Activated CD4-positive, alpha-beta T cell treated with anti-CD3 and anti-CD28 coated beads for 36 hours (primary cell): ENCODE measurements around the gene CUTA. TPM values are rescaled to one million over a fixed set of nuclear protein-coding genes. Genes with fewer than 3 reads are reported as not detected.
"Not testable (repeated sequence)": the region's sequence is repeated elsewhere in the genome, so short reads cannot be mapped to it uniquely, and the experiment has no call there.

Experiments used
- ATAC-seq: fragments of 200-7000 bp; cut with Tn5 transposase; one replicate; pipeline ENCODE4 v1.10.0; 2021; ENCODE audit warnings: mild to moderate bottlenecking, moderate library complexity
- CTCF ChIA-PET: fragments of 350-600 bp; sonication (Branson Sonifier 250); formaldehyde crosslinking; loops from one replicate; lab custom pipeline; 2021; ENCODE audit warnings: antibody characterized with exemption; lab: Charles Lee
- POLR2A ChIA-PET: fragments of 350-600 bp; sonication (Branson Sonifier 250); formaldehyde crosslinking; loops from one replicate; lab custom pipeline; 2021; ENCODE audit warnings: antibody characterized with exemption, inconsistent platforms; lab: Charles Lee
- DNase-seq: peaks from one replicate; pipeline ENCODE4 v3.0.0-alpha.2; 2020
- H3K27ac Mint-ChIP-seq: one replicate; pipeline ENCODE4 v1.8.0; 2021; ENCODE audit warnings: mixed read lengths
- H3K27me3 Mint-ChIP-seq: one replicate; pipeline ENCODE4 v1.8.0; 2021; ENCODE audit warnings: mixed read lengths
- H3K36me3 Mint-ChIP-seq: one replicate; pipeline ENCODE4 v1.8.0; 2021; ENCODE audit warnings: low read depth, mixed read lengths
- H3K4me1 Mint-ChIP-seq: one replicate; pipeline ENCODE4 v1.8.0; 2021; ENCODE audit warnings: mixed read lengths
- H3K4me3 Mint-ChIP-seq: one replicate; pipeline ENCODE4 v1.8.0; 2021; ENCODE audit warnings: mild to moderate bottlenecking, moderate library complexity, mixed read lengths
- H3K9me3 Mint-ChIP-seq: one replicate; pipeline ENCODE4 v1.8.0; 2021; ENCODE audit warnings: low read depth, mixed read lengths
- intact Hi-C, 2 experiments: fragments of 100-400 bp; cut with DNase I in 1 of 2; cut with micrococcal nuclease in 1 of 2; formaldehyde crosslinking; loops; one replicate each; pipeline versions ENCODE4 v1.14.2 to v1.15.1; 2022 to 2024; cut with DNase I, micrococcal nuclease
- total RNA-seq, 2 experiments: library from RNA; stranded (reverse); gene quantifications; one replicate each; pipeline ENCODE4 v1.2.3, GENCODE V29; 2021

CUTA gene
- total RNA-seq, 2 experiments from 2014 or later: 154 to 188 TPM

DNA sequence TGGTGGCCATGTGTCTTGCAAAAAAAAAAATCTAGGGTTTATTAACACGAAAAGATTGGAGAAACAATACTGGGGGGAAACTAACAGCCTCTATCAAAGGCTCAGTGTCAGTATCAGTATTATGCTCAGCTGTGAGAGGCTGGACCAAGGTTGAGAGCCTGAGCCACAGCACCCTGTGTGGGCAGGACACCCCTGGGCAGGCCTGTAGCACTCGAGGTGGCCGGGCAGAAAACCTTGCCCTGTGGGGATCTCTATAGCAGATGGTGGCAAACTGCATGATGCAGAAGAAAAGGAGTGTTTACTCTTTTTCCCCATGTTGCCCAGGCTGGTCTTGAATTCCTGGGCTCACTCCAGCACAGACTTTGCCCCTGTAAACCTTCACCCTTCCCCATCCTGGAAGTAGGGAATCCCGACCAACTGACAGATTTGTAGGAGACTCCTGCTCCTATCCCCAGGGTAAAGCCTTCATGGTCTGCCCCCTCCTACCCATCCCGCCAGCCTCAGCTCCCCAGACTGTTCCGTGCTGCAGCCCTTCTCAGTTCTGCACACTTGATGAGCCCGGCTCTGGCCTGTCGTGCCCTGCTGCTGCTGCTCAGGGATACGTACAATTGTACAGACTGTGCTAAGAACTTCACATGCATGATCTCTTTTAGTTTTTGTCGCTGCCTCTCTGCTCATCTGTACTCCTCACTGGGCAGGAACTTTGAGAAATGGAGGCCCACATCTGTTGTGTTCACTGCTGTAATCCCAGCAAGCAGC lies 34.3 kb downstream of the CUTA start:
- POLR2A ChIA-PET: interaction anchor here (0.6 kb wide), 1 partner anchor 101 kb away, joined by 9 read pairs; no protein-coding TSS in a partner anchor
- H3K9me3 Mint-ChIP-seq: no peaks in the 10 kb centered on the region
- CTCF ChIA-PET: interaction anchor here (0.7 kb wide), 1 partner anchor 96 kb away, joined by 4 read pairs; no protein-coding TSS in a partner anchor

DNA sequence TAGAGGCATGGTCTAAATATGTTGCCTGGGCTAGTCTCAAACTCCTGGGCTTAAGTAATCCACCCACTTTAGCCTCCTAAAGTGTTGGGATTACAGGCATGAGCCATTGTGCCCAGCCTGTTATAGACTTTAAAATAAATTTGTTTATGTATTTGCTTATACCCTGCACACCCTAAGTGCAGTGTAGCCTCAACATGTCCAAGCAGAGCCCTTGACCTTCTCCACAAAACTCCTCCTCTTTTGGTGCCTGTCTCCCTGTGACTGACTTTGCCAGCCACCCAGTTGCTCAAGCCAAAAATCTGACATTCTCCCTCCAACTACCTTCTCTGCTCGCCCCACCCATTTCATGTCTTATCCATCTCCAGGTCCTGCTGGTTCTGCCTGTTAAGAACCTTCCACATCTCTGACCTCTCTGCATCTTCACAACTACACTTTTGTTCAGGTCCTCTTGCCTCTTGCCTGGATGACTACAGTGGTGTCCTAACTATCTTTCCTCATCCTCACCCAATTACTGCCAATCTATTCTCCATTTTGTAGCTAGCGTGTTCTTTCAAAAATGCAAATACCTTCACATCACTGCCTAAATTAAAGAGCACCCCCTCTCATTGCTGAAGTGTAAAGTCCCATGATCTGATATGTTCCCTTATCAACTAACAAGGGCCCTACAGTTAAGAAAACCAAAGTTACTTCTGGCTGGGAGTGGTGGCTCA lies 37.5 kb downstream of the CUTA start:
- no peaks in the 10 kb centered on the region for H3K9me3 Mint-ChIP-seq
- no peak for ATAC-seq
- intact Hi-C loops: no loop called here
- H3K36me3 Mint-ChIP-seq: no peaks in the 10 kb centered on the region
- POLR2A ChIA-PET: no interaction called here
- no peak overlapping the region for H3K27ac Mint-ChIP-seq
- CTCF ChIA-PET: interaction anchor here (1.0 kb wide), 1 partner anchor 29 kb away, joined by 3 read pairs; no protein-coding TSS in a partner anchor
- no peaks in the 10 kb centered on the region for H3K4me1 Mint-ChIP-seq
- no peak for DNase-seq
- H3K4me3 Mint-ChIP-seq: no peak overlapping the region
- no peaks in the 10 kb centered on the region for H3K27me3 Mint-ChIP-seq

More for the DNA sequence above, 34.3 kb downstream of the CUTA start:
- H3K4me1 Mint-ChIP-seq: no peaks in the 10 kb centered on the region
- no peaks in the 10 kb centered on the region for H3K36me3 Mint-ChIP-seq
- H3K27me3 Mint-ChIP-seq: no peaks in the 10 kb centered on the region
- intact Hi-C loops: no loop called here
- H3K27ac Mint-ChIP-seq: no peak overlapping the region
- no peak overlapping the region for H3K4me3 Mint-ChIP-seq
- ATAC-seq (no peak), DNase-seq (no peak)

DNA sequence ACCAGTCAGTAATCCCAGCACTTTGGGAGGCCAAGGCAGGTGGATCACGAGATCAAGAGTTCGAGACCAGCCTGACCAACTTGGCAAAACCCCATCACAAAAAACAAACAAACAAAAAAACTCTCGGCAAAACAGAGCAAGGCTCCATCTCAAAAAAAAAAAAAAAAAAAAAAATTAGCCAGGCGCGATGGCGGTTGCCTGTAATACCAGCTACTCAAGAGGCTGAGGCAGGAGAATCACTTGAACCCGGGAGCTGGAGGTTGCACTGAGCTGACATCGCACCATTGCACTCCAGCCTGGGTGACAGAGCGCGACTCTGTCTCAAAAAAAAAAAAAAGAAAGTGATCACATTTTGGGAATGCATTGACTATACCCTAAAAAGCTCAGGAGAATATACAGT lies 38.7 kb downstream of the CUTA start:
- CTCF ChIA-PET: interaction anchor here (0.7 kb wide), 1 partner anchor 392 kb away, joined by 4 read pairs; no protein-coding TSS in a partner anchor
- H3K9me3 Mint-ChIP-seq, H3K27ac Mint-ChIP-seq, intact Hi-C loops, H3K4me1 Mint-ChIP-seq, H3K27me3 Mint-ChIP-seq, DNase-seq, H3K4me3 Mint-ChIP-seq, H3K36me3 Mint-ChIP-seq, POLR2A ChIA-PET, ATAC-seq: not testable (repeated sequence)

DNA sequence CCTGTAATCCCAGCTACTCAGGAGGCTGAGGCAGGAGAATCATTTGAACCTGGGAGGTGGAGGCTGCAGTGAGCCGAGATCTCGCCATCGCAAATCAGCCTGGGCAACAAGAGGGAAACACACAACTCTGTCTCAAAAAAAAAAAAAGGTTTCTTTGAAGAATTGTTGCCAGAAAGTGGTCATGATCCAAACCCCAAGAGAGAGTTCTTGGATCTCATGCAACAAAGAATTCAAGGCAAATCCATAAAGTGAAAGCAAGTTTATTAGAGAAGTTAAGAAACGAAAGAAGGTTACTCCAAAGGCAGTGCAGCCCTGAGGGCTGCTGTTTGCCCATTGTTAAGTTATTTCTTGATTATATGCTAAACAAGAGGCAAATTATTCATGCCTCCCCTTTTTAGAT lies 40.7 kb downstream of the CUTA start:
- ChIA-PET POLR2A (no interaction called here), CTCF (interaction anchor here (0.9 kb wide), 1 partner anchor 33 kb away, joined by 4 read pairs; no protein-coding TSS in a partner anchor)
- no peak for DNase-seq
- H3K27me3 Mint-ChIP-seq: no peaks in the 10 kb centered on the region
- peaks cover 5% of the 10 kb centered on the region for H3K4me1 Mint-ChIP-seq
- intact Hi-C loops: no loop called here
- H3K36me3 Mint-ChIP-seq: no peaks in the 10 kb centered on the region
- no peak overlapping the region for H3K27ac Mint-ChIP-seq
- no peak overlapping the region for H3K4me3 Mint-ChIP-seq
- H3K9me3 Mint-ChIP-seq: no peaks in the 10 kb centered on the region
- no peak for ATAC-seq

DNA sequence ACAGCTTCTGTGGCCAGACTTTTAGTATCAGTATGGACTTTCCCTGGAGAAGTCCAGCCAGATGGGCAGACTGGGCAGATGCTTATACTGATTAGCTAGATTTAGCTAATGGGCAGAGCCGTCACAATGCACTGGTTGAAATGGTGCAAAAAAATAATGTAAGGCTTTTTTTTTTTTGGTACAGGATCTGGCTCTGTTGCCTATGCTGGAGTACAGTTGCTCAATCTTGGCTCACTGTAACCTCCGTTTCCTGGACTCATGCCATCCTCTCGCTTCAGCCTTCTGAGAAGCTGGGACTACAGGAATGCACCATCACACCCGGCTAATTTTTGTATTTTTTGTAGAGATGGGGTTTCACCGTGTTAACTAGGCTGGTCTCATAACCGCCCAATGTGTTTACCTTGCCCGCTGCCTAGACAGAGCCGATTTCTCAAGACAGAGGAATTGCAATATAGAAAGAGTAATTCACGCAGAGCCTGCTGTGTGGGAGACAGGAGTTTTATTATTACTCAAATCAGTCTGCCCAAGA lies 42.7 kb downstream of the CUTA start:
- no peak overlapping the region for H3K27ac Mint-ChIP-seq
- CTCF ChIA-PET: interaction anchor here (0.7 to 1.0 kb wide), 4 partner anchors 16 to 529 kb away, joined by 3 read pairs; partner anchors contain the start of gene B3GALT4

DNA sequence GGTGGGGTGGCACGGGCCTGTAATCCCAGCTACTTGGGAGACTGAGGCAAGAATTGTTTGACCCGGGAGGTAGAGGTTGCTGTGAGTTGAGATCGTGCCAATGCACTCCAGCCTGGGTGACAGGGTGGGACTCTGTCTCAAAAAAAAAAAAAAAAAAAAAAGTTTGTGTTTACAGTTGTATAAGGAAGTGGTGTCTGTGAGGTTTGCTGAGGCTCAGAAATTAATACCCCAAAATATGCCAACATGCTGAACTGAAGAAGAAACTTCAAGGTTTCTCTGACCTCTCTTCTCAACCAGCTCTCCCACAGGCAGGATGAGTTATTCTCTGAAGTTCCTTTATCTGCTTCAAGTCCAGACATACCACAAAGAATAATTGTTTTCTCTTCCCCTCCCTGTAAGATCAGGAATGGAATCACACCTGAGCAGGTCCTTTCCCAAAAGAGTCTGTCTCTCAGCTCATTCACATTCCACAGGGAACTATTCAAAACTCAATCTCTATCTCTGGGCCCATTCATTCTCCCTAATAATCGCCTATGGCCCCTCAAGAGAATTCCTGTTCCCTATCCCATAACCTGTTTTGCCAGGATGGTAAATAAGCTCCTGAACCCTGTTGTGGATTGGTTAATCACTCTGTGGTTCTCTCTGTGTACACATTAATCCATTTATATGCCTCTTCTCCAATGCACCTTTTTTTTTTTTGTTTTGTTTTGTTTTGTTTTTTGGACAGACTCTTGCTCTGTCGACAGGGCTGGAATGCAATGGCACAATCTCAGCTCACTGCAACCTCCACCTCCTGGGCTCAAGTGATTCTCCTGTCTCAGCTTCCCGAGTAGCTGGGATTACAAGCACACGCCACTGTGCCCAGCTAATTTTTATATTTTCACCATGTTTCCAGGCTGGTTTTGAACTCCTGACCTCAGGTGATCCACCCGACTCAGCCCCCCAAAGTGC lies 43.7 kb downstream of the CUTA start:
- CTCF ChIA-PET: interaction anchor here (0.7 to 1.0 kb wide), 3 partner anchors 17 to 223 kb away, joined by 3 read pairs; no protein-coding TSS in a partner anchor
- Mint-ChIP-seq H3K4me1 (peaks cover 5% of the 10 kb centered on the region), H3K4me3 (no peak overlapping the region), H3K27ac (no peak overlapping the region), H3K36me3 (no peaks in the 10 kb centered on the region), H3K9me3 (no peaks in the 10 kb centered on the region), H3K27me3 (no peaks in the 10 kb centered on the region)
- POLR2A ChIA-PET: no interaction called here
- DNase-seq (no peak), ATAC-seq (no peak)
- intact Hi-C loops: no loop called here

More for the DNA sequence above, 42.7 kb downstream of the CUTA start:
- Mint-ChIP-seq H3K4me1 (peaks cover 5% of the 10 kb centered on the region), H3K9me3 (no peaks in the 10 kb centered on the region), H3K4me3 (no peak overlapping the region), H3K36me3 (no peaks in the 10 kb centered on the region), H3K27me3 (no peaks in the 10 kb centered on the region)
- no peak for ATAC-seq
- intact Hi-C loops: no loop called here
- POLR2A ChIA-PET: interaction anchor here (0.6 kb wide), 1 partner anchor 1516 kb away, joined by 3 read pairs; no protein-coding TSS in a partner anchor
- DNase-seq: no peak

DNA sequence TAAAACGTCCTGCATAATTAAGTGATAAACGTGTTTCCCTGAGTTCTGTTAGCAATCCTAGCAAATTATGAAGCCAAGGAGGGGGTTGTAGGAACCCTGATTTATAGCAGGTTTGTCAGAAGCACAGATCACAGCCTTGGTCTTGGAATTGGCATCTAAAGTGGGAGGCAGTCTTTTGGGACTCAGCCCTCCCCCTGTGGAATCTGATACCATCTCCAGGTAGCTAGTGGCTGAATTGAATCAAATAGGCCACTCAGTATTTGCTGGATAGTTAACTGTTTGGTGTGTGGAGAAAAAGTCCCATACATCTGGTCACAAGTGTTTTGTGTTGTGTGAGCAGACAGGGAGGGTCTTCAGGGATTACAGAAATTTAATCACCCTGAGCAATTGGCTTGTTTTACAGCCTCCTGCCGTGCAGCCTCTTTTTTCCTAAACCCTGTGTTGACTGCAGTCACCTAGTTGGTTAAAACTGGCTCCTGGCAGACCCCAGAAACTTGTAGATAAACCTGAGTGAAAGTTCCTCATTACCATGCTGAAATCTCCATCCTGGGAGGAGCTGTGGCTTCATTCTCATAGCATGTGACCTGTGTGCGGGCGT lies 45.3 kb downstream of the CUTA start:
- no peaks in the 10 kb centered on the region for H3K9me3 Mint-ChIP-seq
- H3K4me3 Mint-ChIP-seq: no peak overlapping the region
- no peaks in the 10 kb centered on the region for H3K27me3 Mint-ChIP-seq
- intact Hi-C loops: no loop called here
- H3K36me3 Mint-ChIP-seq: no peaks in the 10 kb centered on the region
- ATAC-seq (no peak), DNase-seq (no peak)
- CTCF ChIA-PET: interaction anchor here (0.6 kb wide), 1 partner anchor 72 kb away, joined by 3 read pairs; no protein-coding TSS in a partner anchor
- no peak overlapping the region for H3K27ac Mint-ChIP-seq
- POLR2A ChIA-PET: no interaction called here
- peaks cover 5% of the 10 kb centered on the region for H3K4me1 Mint-ChIP-seq

DNA sequence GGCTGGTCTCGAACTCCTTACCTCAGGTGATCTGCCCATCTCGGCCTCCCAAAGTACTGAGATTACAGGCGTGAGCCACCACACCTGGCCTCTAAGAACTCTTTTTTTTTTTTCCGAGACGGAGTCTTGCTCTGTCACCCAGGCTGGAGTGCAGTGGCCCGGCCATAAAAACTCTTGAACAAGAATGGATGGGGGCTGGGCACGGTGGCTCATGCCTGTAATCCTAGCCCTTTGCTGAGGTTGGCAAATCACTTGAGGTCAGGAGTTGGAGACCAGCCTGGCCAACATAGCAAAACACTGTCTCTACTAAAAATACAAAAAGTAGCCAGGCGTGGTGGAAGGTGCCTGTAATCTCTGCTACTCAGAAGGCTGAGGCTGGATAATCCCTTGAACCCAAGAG lies 46.0 kb downstream of the CUTA start:
- CTCF ChIA-PET, ATAC-seq, DNase-seq, H3K27me3 Mint-ChIP-seq, H3K4me1 Mint-ChIP-seq, H3K27ac Mint-ChIP-seq, H3K36me3 Mint-ChIP-seq, H3K9me3 Mint-ChIP-seq, H3K4me3 Mint-ChIP-seq, intact Hi-C loops, POLR2A ChIA-PET: not testable (repeated sequence)

DNA sequence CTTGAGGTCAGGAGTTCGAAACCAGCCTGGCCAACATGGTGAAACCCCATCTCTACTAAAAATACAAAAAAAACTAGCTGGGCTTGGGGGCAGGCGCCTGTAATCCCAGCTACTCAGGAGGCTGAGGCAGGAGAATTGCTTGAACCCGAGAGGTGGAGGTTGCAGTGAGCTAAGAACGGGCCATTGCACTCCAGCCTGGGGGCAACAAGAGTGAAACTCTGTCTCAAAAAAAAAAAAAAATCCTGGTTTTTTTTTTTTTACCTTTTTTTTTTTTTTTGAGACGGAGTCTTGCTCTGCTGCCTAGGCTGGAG lies 50.2 kb downstream of the CUTA start:
- H3K27ac Mint-ChIP-seq, H3K4me1 Mint-ChIP-seq, POLR2A ChIA-PET, H3K4me3 Mint-ChIP-seq, intact Hi-C loops, ATAC-seq, H3K36me3 Mint-ChIP-seq, DNase-seq, H3K9me3 Mint-ChIP-seq, H3K27me3 Mint-ChIP-seq: not testable (repeated sequence)
- CTCF ChIA-PET: interaction anchor here (0.7 kb wide), 1 partner anchor 43 kb away, joined by 3 read pairs; no protein-coding TSS in a partner anchor

DNA sequence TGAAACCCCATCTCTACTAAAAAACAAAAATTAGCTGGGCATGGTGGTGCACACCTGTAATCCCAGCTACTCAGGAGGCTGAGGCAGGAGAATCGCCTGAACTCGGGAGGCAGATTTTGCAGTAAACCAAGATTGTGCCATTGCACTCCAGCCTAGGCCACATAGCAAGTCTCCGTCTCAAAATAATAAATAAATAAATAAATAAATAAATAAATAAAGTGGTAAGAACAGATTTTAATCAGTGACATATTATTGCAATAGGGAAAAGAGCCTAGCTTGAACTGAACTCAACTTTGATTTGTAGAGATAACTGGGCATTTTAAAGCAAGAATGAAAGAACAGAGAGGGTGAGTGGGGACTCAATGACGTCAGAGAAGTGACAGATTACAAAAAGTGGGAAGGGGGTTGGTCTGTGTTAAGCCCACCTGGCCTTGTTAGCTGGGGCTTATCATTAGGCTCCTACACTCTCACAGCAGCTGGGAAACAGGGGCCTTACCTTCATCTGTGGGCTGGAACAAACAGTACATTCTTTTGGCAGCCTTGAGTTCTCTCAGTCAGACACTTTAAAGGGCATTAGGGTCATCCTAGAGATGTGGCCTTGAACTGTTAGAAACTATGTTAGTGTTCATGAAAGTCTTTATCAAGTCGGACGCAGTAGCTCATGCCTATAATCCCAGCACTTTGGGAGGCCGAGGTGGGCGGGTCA lies 50.7 kb downstream of the CUTA start:
- no peak for ATAC-seq
- DNase-seq: no peak
- no peaks in the 10 kb centered on the region for H3K4me1 Mint-ChIP-seq
- no peak overlapping the region for H3K4me3 Mint-ChIP-seq
- H3K27me3 Mint-ChIP-seq: no peaks in the 10 kb centered on the region
- no peaks in the 10 kb centered on the region for H3K9me3 Mint-ChIP-seq
- ChIA-PET CTCF (interaction anchor here (0.6 to 0.7 kb wide), 4 partner anchors 23 to 529 kb away, joined by 3 to 4 read pairs (median 3); no protein-coding TSS in a partner anchor), POLR2A (no interaction called here)
- no peaks in the 10 kb centered on the region for H3K36me3 Mint-ChIP-seq
- H3K27ac Mint-ChIP-seq: no peak overlapping the region
- intact Hi-C loops: no loop called here
